Keratinocyte (primary cell): ENCODE data around the gene IHH. TPM values are rescaled to one million over a fixed set of nuclear protein-coding genes. Genes with fewer than 3 reads are reported as not detected.

ENCODE experiments used
- DNase-seq: peaks from one replicate; pipeline ENCODE4 v3.0.0-alpha.2; 2011; ENCODE audit warnings: low read depth, missing footprints, low spot score
- FAIRE-seq: peaks from 2 replicates; lab custom pipeline; 2011; peaks lifted over from hg19 to GRCh38; lab: Jason Lieb, UNC
- H2AFZ ChIP-seq: 2 replicates; pipeline ENCODE4 v1.6.0; 2012; ENCODE audit warnings: low read length, control low read depth, inconsistent platforms; ENCODE audit not compliant: control insufficient read depth
- H3K27ac ChIP-seq: 2 replicates; pipeline ENCODE4 v1.5.1; 2011; ENCODE audit warnings: low read length; ENCODE audit not compliant: control insufficient read depth, insufficient read depth
- H3K27me3 ChIP-seq: 3 replicates; pipeline ENCODE4 v1.6.0; 2011; ENCODE audit warnings: low read length; ENCODE audit not compliant: control insufficient read depth, insufficient read depth; ENCODE audit errors: extremely low read depth
- H3K36me3 ChIP-seq, 2 experiments: 2 replicates in 1 of 2; 3 replicates in 1 of 2; pipeline ENCODE4 v1.5.1; 2011; ENCODE audit warnings: low read length in 2 of 2, mild to moderate bottlenecking in 1 of 2; ENCODE audit not compliant: control insufficient read depth in 2 of 2, insufficient read depth in 2 of 2; ENCODE audit errors: extremely low read depth in 1 of 2
- H3K4me1 ChIP-seq: 3 replicates; pipeline ENCODE4 v1.5.1; 2011; ENCODE audit warnings: low read length; ENCODE audit not compliant: control insufficient read depth, insufficient read depth; ENCODE audit errors: extremely low read depth
- H3K4me2 ChIP-seq: 3 replicates; pipeline ENCODE4 v1.6.0; 2011; ENCODE audit warnings: low read depth, low read length; ENCODE audit not compliant: control insufficient read depth, insufficient read depth; ENCODE audit errors: extremely low read depth
- H3K4me3 ChIP-seq, 3 experiments: fragments of 200-600 bp in 1 of 3; sonication (generic) in 1 of 3; 2 replicates in 2 of 3; 3 replicates in 1 of 3; pipeline ENCODE4 v1.5.1; 2011 to 2016; ENCODE audit warnings: low read length in 3 of 3, mild to moderate bottlenecking in 3 of 3, control low read depth in 2 of 3, inconsistent platforms in 1 of 3, low read depth in 1 of 3, mixed read lengths in 1 of 3, mixed run types in 1 of 3, moderate library complexity in 1 of 3; ENCODE audit not compliant: control insufficient read depth in 2 of 3, insufficient read depth in 2 of 3; ENCODE audit errors: extremely low read depth in 1 of 3
- H3K79me2 ChIP-seq: 2 replicates; pipeline ENCODE4 v1.6.0; 2012; ENCODE audit warnings: low read length; ENCODE audit not compliant: control insufficient read depth, insufficient read depth
- H3K9ac ChIP-seq: 3 replicates; pipeline ENCODE4 v1.6.0; 2011; ENCODE audit warnings: low read length; ENCODE audit not compliant: control insufficient read depth, insufficient read depth; ENCODE audit errors: extremely low read depth
- H3K9me1 ChIP-seq: 3 replicates; pipeline ENCODE4 v1.6.0; 2011; ENCODE audit warnings: low read length; ENCODE audit not compliant: control insufficient read depth, insufficient read depth; ENCODE audit errors: extremely low read depth
- H3K9me3 ChIP-seq: 2 replicates; pipeline ENCODE4 v1.5.1; 2012; ENCODE audit warnings: low read depth, low read length; ENCODE audit not compliant: control insufficient read depth
- H4K20me1 ChIP-seq: 3 replicates; pipeline ENCODE4 v1.6.0; 2011; ENCODE audit warnings: low read length; ENCODE audit not compliant: control insufficient read depth, insufficient read depth; ENCODE audit errors: extremely low read depth
- CTCF ChIP-seq, 3 experiments: IDR thresholded peaks in 1 of 3; conservative IDR thresholded peaks in 1 of 3; optimal IDR thresholded peaks in 1 of 3; 2 replicates in 2 of 3; 3 replicates in 1 of 3; pipeline versions ENCODE3 to v1.5.1; 2011; ENCODE audit warnings: low read length in 3 of 3, mild to moderate bottlenecking in 3 of 3, moderate library complexity in 2 of 3, control low read depth in 1 of 3, inconsistent platforms in 1 of 3; ENCODE audit not compliant: insufficient read depth in 2 of 3; ENCODE audit errors: extremely low read depth in 1 of 3
- EZH2 ChIP-seq: IDR thresholded peaks from one replicate; pipeline ENCODE4 v1.6.1; 2012; ENCODE audit warnings: inconsistent platforms, mild to moderate bottlenecking, low read length, moderate library complexity
- dilution Hi-C: fragments of 300-500 bp; cut with MboI; formaldehyde crosslinking; loops from one replicate; pipeline ENCODE4 v1.7.0; 2020; ENCODE audit warnings: low sequenced_read_pairs; ENCODE audit not compliant: extremely low pct_ligation_motif_present
- polyA plus RNA-seq, 5 experiments: library from polyadenylated mRNA; depleted of rRNA in 3 of 5; stranded (reverse) in 3 of 5; stranded (forward) in 1 of 5; unstranded in 1 of 5; fragments of >200 nt; gene quantifications; 1 replicate in 1 of 5; 2 replicates in 3 of 5; 3 replicates in 1 of 5; pipeline versions ENCODE4 v1.2.1 to v1.2.3, GENCODE V29; 2011 to 2012; ENCODE audit warnings: missing spikeins in 2 of 5, low read depth in 1 of 5, low replicate concordance in 1 of 5

IHH gene
- polyA plus RNA-seq, 1 donor (not counting 4 experiments of a cell fraction or from before 2014, with no cell fraction given), result not detected

GRCh38 chr2:219087848-219088247 lies 27.1 kb upstream of the IHH start:
- no peak for DNase-seq
- Histone ChIP-seq H3K36me3 (no peaks in the 10 kb centered on the region), H3K9ac (no peak overlapping the region), H3K27ac (no peak overlapping the region), H3K4me1 (no peaks in the 10 kb centered on the region), H3K4me2 (no peak overlapping the region), H3K4me3 (no peak overlapping the region), H4K20me1 (no peaks in the 10 kb centered on the region), H3K27me3 (no peaks in the 10 kb centered on the region), H3K9me1 (no peaks in the 10 kb centered on the region), H2AFZ (no peak overlapping the region), H3K9me3 (no peaks in the 10 kb centered on the region), H3K79me2 (no peaks in the 10 kb centered on the region)
- dilution Hi-C loops, result no loop called here
- no peak for FAIRE-seq
- TF ChIP-seq CTCF (optimal IDR thresholded peaks at IDR 0.05 in 1 of 3, IDR thresholded peaks at IDR 0.05 in 1 of 3, conservative IDR thresholded peaks at IDR 0.05 in 1 of 3; ENCODE audit: extremely low read depth in 1 of 3, insufficient read depth in 2 of 3, low read length in 3 of 3) (no peak), EZH2 (no peak)

- H3K9me1 ChIP-seq, result no peaks in the 10 kb centered on the region
- H3K27ac ChIP-seq, result no peak overlapping the region
- dilution Hi-C loops, result no loop called here
- no peaks in the 10 kb centered on the region for H4K20me1 ChIP-seq
- no peak overlapping the region for H2AFZ ChIP-seq
- no peak overlapping the region for H3K4me3 ChIP-seq
- no peak for DNase-seq
- H3K9me3 ChIP-seq, result no peaks in the 10 kb centered on the region
- TF ChIP-seq CTCF (optimal IDR thresholded peaks at IDR 0.05 in 1 of 3, IDR thresholded peaks at IDR 0.05 in 1 of 3, conservative IDR thresholded peaks at IDR 0.05 in 1 of 3; ENCODE audit: extremely low read depth in 1 of 3, insufficient read depth in 2 of 3, low read length in 3 of 3) (no peak), EZH2 (no peak)
- no peak overlapping the region for H3K4me2 ChIP-seq
- no peaks in the 10 kb centered on the region for H3K27me3 ChIP-seq
- H3K9ac ChIP-seq, result no peak overlapping the region
- no peaks in the 10 kb centered on the region for H3K36me3 ChIP-seq
- no peaks in the 10 kb centered on the region for H3K79me2 ChIP-seq
- no peaks in the 10 kb centered on the region for H3K4me1 ChIP-seq
- no peak for FAIRE-seq
Measured at GRCh38 chr2:219087361-219087760, 26.6 kb upstream of the IHH start.
